ENCODE results near the gene TIMM17A.

- TF ChIP-seq CTCF (IDR thresholded peaks at IDR 0.05) (no peak), POLR2AphosphoS5 (IDR thresholded peaks at IDR 0.05) (no peak)
These were observed 867 bp upstream of the TIMM17A start for GRCh38 chr1:201954263-201955008.

All from suprapubic skin (tissue), 3 donors.